Measurements from ENCODE around the gene EID1. TPM values are rescaled to one million over a fixed set of nuclear protein-coding genes. Genes with fewer than 3 reads are reported as not detected.

Gene EID1
- total and polyA plus RNA-seq, 2 donors (not counting 3 experiments of a cell fraction or from before 2014, with no cell fraction given): 146 to 155 TPM

DNA sequence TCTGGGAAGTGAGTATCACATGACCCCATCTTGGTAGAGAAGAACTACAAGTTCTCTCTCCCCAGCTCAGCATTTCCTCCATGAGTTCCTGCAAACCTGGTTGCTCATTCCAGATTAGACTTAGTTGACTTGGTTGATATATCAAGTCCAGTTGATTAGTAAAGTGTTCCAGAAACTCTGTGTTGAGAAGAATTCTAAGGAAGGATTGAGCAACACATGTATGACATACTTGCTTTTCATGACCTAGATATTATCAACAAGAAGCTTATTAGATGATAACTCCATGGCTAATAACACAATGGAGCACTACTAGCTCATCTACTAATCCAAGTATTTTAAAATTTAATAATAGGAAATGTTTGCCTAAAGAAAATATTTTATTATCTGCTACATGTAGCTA is 6.4 kb upstream of the EID1 start:
- Histone ChIP-seq H3K4me3 (replicated peaks in 1 of 3; ENCODE audit: insufficient read depth in 1 of 3, low read depth in 1 of 3, low read length in 3 of 3) (no peak overlapping the region), H3K9me1 (replicated peaks; ENCODE audit: control insufficient read depth, extremely low read depth, insufficient read depth, low read length) (no peaks in the 10 kb centered on the region), H3K27me3 (ENCODE audit: control insufficient read depth in 2 of 2, insufficient read depth in 2 of 2, low read length in 2 of 2) (peaks cover 11% of the 10 kb centered on the region in 2 experiments), H3K36me3 (ENCODE audit: control insufficient read depth in 2 of 2, extremely low read depth in 1 of 2, insufficient read depth in 2 of 2, low read length in 2 of 2) (no peaks in the 10 kb centered on the region), H3K79me2 (ENCODE audit: control insufficient read depth, insufficient read depth, low read length) (no peaks in the 10 kb centered on the region), H3K9ac (replicated peaks; ENCODE audit: extremely low read depth, insufficient read depth, low read length) (no peak overlapping the region), H3K4me2 (ENCODE audit: insufficient read depth, low read length) (no peak overlapping the region), H3K4me1 (ENCODE audit: control insufficient read depth, extremely low read depth, insufficient read depth, low read length) (peaks cover 12% of the 10 kb centered on the region), H3K9me3 (replicated peaks; ENCODE audit: control insufficient read depth, insufficient read depth, low read length) (no peaks in the 10 kb centered on the region), H2AFZ (ENCODE audit: low read depth, low read length) (no peak overlapping the region), H4K20me1 (replicated peaks; ENCODE audit: control insufficient read depth, extremely low read depth, insufficient read depth, low read length) (no peaks in the 10 kb centered on the region), H3K27ac (ENCODE audit: insufficient read depth, low read depth, low read length) (no peak overlapping the region)
- ChIA-PET POLR2A (no interaction called here), CTCF (interaction anchor here (0.6 to 1.5 kb wide), 6 partner anchors 9 to 284 kb away, joined by 3 to 6 read pairs (median 3); partner anchors contain the start of gene COPS2)
- no peak for DNase-seq (ENCODE audit: low read depth, low spot score)
- dilution Hi-C loops (cut with MboI; ENCODE audit: extremely low pct_ligation_motif_present, low sequenced_read_pairs): no loop called here
- no peak for FAIRE-seq
- intact Hi-C loops (cut with micrococcal nuclease): loop anchor here (10.0 kb wide), 1 partner anchor 1483 kb away; the partner anchor contains the start of gene GABPB1
- no peak for TF ChIP-seq FOS (IDR thresholded peaks at IDR 0.05; ENCODE audit: borderline replicate concordance, insufficient read depth, low read length)
- BruUV-seq (replicated peaks): no TSS peak

DNA sequence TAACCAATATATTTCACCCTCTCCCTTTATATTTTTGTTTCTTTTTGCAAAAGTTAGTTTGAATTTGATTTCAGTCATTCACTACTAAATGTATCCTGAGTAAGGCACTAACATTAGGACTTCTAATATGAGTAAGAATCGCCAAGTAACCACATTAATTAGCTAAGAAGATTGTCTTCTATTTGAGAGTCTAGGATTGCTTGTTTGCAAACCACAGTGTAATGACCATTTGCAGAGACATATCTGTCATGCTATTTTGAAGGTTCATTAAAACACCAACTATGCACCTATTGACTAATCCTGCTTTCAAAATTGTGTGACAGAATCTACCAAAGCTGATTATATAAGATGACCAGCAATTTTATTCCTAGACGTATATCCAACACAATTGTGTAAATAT is 5.3 kb upstream of the EID1 start:
- H2AFZ ChIP-seq (ENCODE audit: low read depth, low read length): no peak overlapping the region
- H3K27ac ChIP-seq (ENCODE audit: insufficient read depth, low read depth, low read length): no peak overlapping the region
- no peak for DNase-seq (ENCODE audit: low read depth, low spot score)
- H3K9me3 ChIP-seq (replicated peaks; ENCODE audit: control insufficient read depth, insufficient read depth, low read length): no peaks in the 10 kb centered on the region
- dilution Hi-C loops (cut with MboI; ENCODE audit: extremely low pct_ligation_motif_present, low sequenced_read_pairs) (no loop called here), intact Hi-C loops (cut with micrococcal nuclease) (loop anchor here (10.0 kb wide), 1 partner anchor 1482 kb away; the partner anchor contains the start of gene GABPB1)
- no peaks in the 10 kb centered on the region for H3K79me2 ChIP-seq (ENCODE audit: control insufficient read depth, insufficient read depth, low read length)
- POLR2A ChIA-PET: no interaction called here
- H3K9ac ChIP-seq (replicated peaks; ENCODE audit: extremely low read depth, insufficient read depth, low read length): no peak overlapping the region
- H3K27me3 ChIP-seq (ENCODE audit: control insufficient read depth in 2 of 2, insufficient read depth in 2 of 2, low read length in 2 of 2): peaks cover 11% of the 10 kb centered on the region in 2 experiments
- no peak for FAIRE-seq
- peaks cover 14% of the 10 kb centered on the region for H3K4me1 ChIP-seq (ENCODE audit: control insufficient read depth, extremely low read depth, insufficient read depth, low read length)
- H3K36me3 ChIP-seq (ENCODE audit: control insufficient read depth in 2 of 2, extremely low read depth in 1 of 2, insufficient read depth in 2 of 2, low read length in 2 of 2): no peaks in the 10 kb centered on the region
- TF ChIP-seq POLR2A (IDR thresholded peaks at IDR 0.05; ENCODE audit: low read depth, low read length): no peak
- no peak for TF ChIP-seq GATA2 (IDR thresholded peaks at IDR 0.05; ENCODE audit: insufficient read depth, insufficient read length, low read depth, low read length)
- TF ChIP-seq, protein P1, sequence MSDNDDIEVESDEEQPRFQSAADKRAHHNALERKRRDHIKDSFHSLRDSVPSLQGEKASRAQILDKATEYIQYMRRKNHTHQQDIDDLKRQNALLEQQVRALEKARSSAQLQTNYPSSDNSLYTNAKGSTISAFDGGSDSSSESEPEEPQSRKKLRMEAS (IDR thresholded peaks at IDR 0.05; ENCODE audit: insufficient read depth, insufficient read length): no peak
- no peak for TF ChIP-seq EZH2 (IDR thresholded peaks at IDR 0.05; ENCODE audit: borderline replicate concordance, low read depth, low read length, severe bottlenecking)
- no peak for TF ChIP-seq POLR2AphosphoS5 (IDR thresholded peaks at IDR 0.05; ENCODE audit: insufficient read depth, low read depth, low read length)
- no peak for TF ChIP-seq JUN (IDR thresholded peaks at IDR 0.05; ENCODE audit: borderline replicate concordance, insufficient read depth, insufficient read length, low read depth)
- no peak overlapping the region for H3K4me3 ChIP-seq (replicated peaks in 1 of 3; ENCODE audit: insufficient read depth in 1 of 3, low read depth in 1 of 3, low read length in 3 of 3)
- H3K4me2 ChIP-seq (ENCODE audit: insufficient read depth, low read length): no peak overlapping the region
- H3K9me1 ChIP-seq (replicated peaks; ENCODE audit: control insufficient read depth, extremely low read depth, insufficient read depth, low read length): no peaks in the 10 kb centered on the region
- H4K20me1 ChIP-seq (replicated peaks; ENCODE audit: control insufficient read depth, extremely low read depth, insufficient read depth, low read length): no peaks in the 10 kb centered on the region
- CTCF ChIA-PET: interaction anchor here (1.1 kb wide), 1 partner anchor 273 kb away, joined by 4 read pairs; no protein-coding TSS in a partner anchor
- BruUV-seq (replicated peaks): no TSS peak
